Peyer's patch (tissue), 4 donors: ENCODE measurements around the gene ANKDD1A. TPM values are rescaled to one million over a fixed set of nuclear protein-coding genes. Genes with fewer than 3 reads are reported as not detected.

Experiments used
- DNase-seq, 3 donors: peaks; one replicate each; pipeline ENCODE4 v3.0.0-alpha.2; 2017 to 2019
- H3K27ac ChIP-seq, 4 donors: fragments of 200-600 bp; sonication (generic); one replicate each; pipeline ENCODE4 v1.5.1; 2016 to 2019
- H3K27me3 ChIP-seq, 2 donors: fragments of 200-600 bp; sonication (generic); one replicate each; pipeline ENCODE4 v1.5.1; 2019
- H3K36me3 ChIP-seq, 3 donors: fragments of 200-600 bp; sonication (generic); one replicate each; pipeline ENCODE4 v1.5.1; 2016 to 2019
- H3K4me1 ChIP-seq, 4 donors: fragments of 200-600 bp; sonication (generic); one replicate each; pipeline ENCODE4 v1.5.1; 2016 to 2019
- H3K4me3 ChIP-seq, 4 donors: fragments of 200-600 bp; sonication (generic); 1 replicate in 3 of 4; 2 replicates in 1 of 4; pipeline ENCODE4 v1.5.1; 2016 to 2019; ENCODE audit warnings: mild to moderate bottlenecking in 1 of 4
- H3K9me3 ChIP-seq, 4 donors: fragments of 200-600 bp; sonication (generic); one replicate each; pipeline ENCODE4 v1.5.1; 2016 to 2019; ENCODE audit warnings: mild to moderate bottlenecking in 1 of 4
- CTCF ChIP-seq, 6 experiments: fragments of 450-650 bp in 4 of 6; fragments of 200-600 bp in 2 of 6; sonication (generic) in 1 of 6; IDR thresholded peaks; one replicate each; pipeline ENCODE4 v1.5.1; 2017 to 2019; ENCODE audit warnings: antibody characterized with exemption in 6 of 6, mild to moderate bottlenecking in 3 of 6, moderate library complexity in 1 of 6
- POLR2A ChIP-seq, 2 donors: fragments of 450-650 bp; IDR thresholded peaks; one replicate each; pipeline ENCODE4 v1.5.1; 2017; ENCODE audit warnings: antibody characterized with exemption in 2 of 2, mild to moderate bottlenecking in 2 of 2, moderate library complexity in 2 of 2
- total RNA-seq, 4 donors: library from RNA; depleted of rRNA; stranded (reverse); fragments of >200 nt; gene quantifications; one replicate each; pipeline ENCODE4 v1.1.0, GENCODE V29; 2016

Gene ANKDD1A
- total RNA-seq, 4 donors from 2014 or later = 3.9 to 13.2 (median 5.3) TPM

GRCh38 chr15:64934023-64934422, 22.3 kb downstream of the ANKDD1A start:
- TF ChIP-seq POLR2A (IDR thresholded peaks at IDR 0.05) = no peak
- no peak overlapping the region for H3K4me3 ChIP-seq
- DNase-seq = peak in 1 of 3 donors; percentile 15

GRCh38 chr15:64938192-64938591, 26.5 kb downstream of the ANKDD1A start:
- Histone ChIP-seq H3K27ac (no peak overlapping the region), H3K36me3 (no peaks in the 10 kb centered on the region), H3K27me3 (no peaks in the 10 kb centered on the region), H3K4me3 (no peak overlapping the region), H3K9me3 (no peaks in the 10 kb centered on the region), H3K4me1 (no peaks in the 10 kb centered on the region)
- TF ChIP-seq POLR2A (IDR thresholded peaks at IDR 0.05) (no peak), CTCF (IDR thresholded peaks at IDR 0.05) (no peak)
- no peak for DNase-seq

More at GRCh38 chr15:64934023-64934422, 22.3 kb downstream of the ANKDD1A start:
- H3K27ac ChIP-seq = no peak overlapping the region
- H3K9me3 ChIP-seq = no peaks in the 10 kb centered on the region
- no peaks in the 10 kb centered on the region for H3K36me3 ChIP-seq
- H3K27me3 ChIP-seq = no peaks in the 10 kb centered on the region
- H3K4me1 ChIP-seq = no peaks in the 10 kb centered on the region

- DNase-seq = no peak
- Histone ChIP-seq H3K9me3 (no peaks in the 10 kb centered on the region), H3K27me3 (no peaks in the 10 kb centered on the region), H3K4me3 (no peak overlapping the region), H3K4me1 (no peaks in the 10 kb centered on the region), H3K36me3 (no peaks in the 10 kb centered on the region), H3K27ac (no peak overlapping the region)
- TF ChIP-seq POLR2A (IDR thresholded peaks at IDR 0.05) = no peak
- no peak for TF ChIP-seq CTCF (IDR thresholded peaks at IDR 0.05)
Measured at GRCh38 chr15:64942356-64942755, 30.7 kb downstream of the ANKDD1A start.

- no peak overlapping the region for H3K4me3 ChIP-seq
Measured at GRCh38 chr15:64943512-64944225, 32.0 kb downstream of the ANKDD1A start.

GRCh38 chr15:64944961-64945360, 33.3 kb downstream of the ANKDD1A start:
- Histone ChIP-seq H3K4me3 (no peak overlapping the region), H3K27ac (no peak overlapping the region), H3K36me3 (no peaks in the 10 kb centered on the region), H3K9me3 (no peaks in the 10 kb centered on the region), H3K4me1 (no peaks in the 10 kb centered on the region), H3K27me3 (no peaks in the 10 kb centered on the region)
- no peak for DNase-seq
- TF ChIP-seq CTCF (IDR thresholded peaks at IDR 0.05) (no peak), POLR2A (IDR thresholded peaks at IDR 0.05) (no peak)

More at GRCh38 chr15:64943512-64944225, 32.0 kb downstream of the ANKDD1A start:
- no peak for DNase-seq
- Histone ChIP-seq H3K36me3 (no peaks in the 10 kb centered on the region), H3K27me3 (no peaks in the 10 kb centered on the region), H3K4me1 (no peaks in the 10 kb centered on the region), H3K9me3 (no peaks in the 10 kb centered on the region), H3K27ac (no peak overlapping the region)
- TF ChIP-seq CTCF (IDR thresholded peaks at IDR 0.05) = no peak
- no peak for TF ChIP-seq POLR2A (IDR thresholded peaks at IDR 0.05)

- DNase-seq = no peak
- Histone ChIP-seq H3K4me3 (no peak overlapping the region), H3K4me1 (no peaks in the 10 kb centered on the region), H3K9me3 (no peaks in the 10 kb centered on the region), H3K27ac (no peak overlapping the region), H3K36me3 (no peaks in the 10 kb centered on the region), H3K27me3 (no peaks in the 10 kb centered on the region)
- TF ChIP-seq CTCF (IDR thresholded peaks at IDR 0.05) (no peak), POLR2A (IDR thresholded peaks at IDR 0.05) (no peak)
Measured at GRCh38 chr15:64947211-64947610, 35.5 kb downstream of the ANKDD1A start.
